GM19395 (cell line): Measurements from ENCODE around the gene SYN1.
A peak's percentile ranks its signal among the peaks of the same experiment; 100 is the strongest.
"Not testable (repeated sequence)": the region's sequence is repeated elsewhere in the genome, so short reads cannot be mapped to it uniquely, and the experiment has no call there.

Experiments
- ATAC-seq: cut with Tn5 transposase; IDR thresholded peaks from one replicate; pipeline ENCODE4 v1.9.1; 2021; ENCODE audit warnings: mild to moderate bottlenecking, moderate library complexity; ENCODE audit not compliant: unreplicated experiment

SYN1 gene

DNA sequence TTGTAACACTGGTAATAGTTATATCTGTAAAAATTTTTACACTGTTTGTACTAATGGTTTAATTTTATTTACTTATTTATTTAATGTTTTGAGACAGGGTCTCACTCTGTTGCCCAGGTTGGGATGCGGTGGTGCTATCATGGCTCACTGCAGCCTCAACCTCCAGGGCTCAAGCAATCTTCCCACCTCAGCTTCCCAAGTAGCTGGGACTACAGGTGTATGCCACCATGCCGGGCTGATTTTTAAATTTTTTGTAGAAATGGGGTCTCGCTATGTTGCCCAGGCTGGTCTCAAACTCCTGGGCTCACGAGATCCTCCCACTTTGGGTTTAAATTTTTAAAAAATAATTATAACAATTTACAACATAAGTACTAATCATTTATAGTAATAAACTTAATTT, 16.5 kb downstream of the SYN1 start:
- not testable (repeated sequence) for ATAC-seq

DNA sequence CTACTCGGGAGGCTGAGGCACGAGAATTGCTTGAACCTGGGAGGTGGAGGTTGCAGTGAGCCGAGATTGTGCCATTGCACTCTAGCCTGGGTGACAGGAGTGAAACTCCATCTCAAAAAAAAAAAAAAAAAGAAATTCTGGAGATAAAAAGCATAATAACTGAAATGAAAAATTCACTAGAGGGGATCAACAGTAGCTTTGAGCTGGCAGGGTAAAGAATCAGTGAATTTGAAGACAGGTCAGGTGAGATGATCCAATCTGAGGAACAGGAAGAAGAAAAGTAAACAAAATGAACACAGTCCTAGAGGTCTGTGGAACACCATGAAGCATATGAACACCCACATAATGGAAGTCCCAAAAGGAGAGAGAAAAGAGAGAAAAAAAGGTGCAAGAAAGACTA, 22.4 kb downstream of the SYN1 start:
- no peak for ATAC-seq

DNA sequence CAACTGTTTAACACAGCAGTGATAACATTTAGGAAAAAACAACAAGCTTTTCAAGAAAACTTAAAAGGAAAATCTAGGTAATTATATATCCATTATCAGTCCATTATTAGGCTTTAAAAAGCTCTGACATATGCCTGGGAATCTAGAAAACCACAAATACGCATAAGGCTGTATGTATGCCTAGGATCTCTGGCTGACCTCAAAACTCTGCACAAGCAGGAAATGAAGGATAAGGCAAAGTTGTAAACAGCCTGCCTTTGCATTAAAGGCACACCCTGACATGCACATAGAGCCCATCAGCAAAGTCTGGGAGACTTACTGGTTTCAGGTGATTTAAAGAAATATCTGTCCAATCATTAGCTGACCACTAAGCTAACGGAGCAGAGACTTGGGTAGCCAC, 23.4 kb downstream of the SYN1 start:
- no peak for ATAC-seq

DNA sequence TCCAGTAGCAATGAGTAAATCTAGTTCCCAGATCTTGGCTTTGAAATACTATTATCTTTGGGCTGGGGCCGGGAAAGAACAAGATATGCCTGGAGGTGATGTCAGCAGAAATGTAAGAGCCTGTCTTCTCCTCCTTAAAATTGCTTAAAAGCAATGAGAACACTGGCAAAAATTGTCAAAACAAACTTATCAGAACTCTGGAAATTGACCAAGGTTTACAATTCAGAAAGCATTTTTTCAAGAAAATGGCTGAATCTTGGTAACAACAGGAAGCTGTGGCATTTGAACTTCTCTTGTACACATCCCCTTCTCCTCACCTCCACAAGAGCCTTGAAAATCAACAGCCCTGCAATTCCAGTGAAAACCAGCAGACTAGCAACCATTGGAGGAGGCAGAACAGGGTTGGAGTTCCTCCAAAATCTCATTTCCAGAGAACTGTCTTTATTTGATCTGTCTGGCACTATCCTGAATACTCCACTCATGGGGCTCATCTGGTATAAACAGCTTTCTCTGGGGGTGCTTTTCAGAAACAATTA, 23.9 kb downstream of the SYN1 start:
- ATAC-seq, result no peak

DNA sequence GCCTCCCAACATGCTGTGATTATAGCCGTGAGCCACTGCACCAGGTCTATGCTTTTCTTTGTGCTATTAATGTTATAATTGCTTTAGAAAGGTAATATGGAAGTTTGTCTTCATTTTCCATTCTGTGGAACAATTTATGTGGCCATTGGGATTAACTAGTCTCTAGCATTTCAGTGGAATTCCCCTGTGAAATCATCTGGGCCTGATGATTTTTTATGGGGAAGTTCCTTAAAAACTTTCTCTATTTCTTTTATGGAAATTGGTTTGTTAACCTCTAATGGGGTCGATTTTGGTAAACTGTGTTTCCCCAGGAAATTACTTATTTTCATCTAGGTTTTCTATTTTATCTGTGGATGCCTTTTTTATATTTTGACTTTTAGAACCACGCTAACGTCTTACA, 26.1 kb downstream of the SYN1 start:
- no peak for ATAC-seq

DNA sequence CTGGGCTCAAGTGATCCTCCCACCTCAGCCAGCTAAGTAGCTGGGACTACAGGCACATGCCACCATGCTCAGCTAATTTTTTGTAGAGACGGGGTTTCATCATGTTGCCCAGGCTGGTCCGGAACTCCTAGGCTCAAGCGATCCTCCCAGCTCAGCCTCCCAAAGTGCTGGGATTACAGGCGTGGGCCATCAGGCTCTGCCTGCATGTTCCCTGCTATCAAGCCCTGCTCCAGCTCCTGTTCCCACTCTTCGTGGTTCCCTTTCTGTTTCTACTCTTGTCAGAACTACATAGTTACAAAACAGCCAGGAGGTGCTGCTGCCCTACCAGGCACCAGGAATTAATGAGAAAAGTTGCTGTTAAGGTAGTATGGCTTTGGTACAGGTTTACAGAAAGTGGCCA, 28.7 kb downstream of the SYN1 start:
- no peak for ATAC-seq

DNA sequence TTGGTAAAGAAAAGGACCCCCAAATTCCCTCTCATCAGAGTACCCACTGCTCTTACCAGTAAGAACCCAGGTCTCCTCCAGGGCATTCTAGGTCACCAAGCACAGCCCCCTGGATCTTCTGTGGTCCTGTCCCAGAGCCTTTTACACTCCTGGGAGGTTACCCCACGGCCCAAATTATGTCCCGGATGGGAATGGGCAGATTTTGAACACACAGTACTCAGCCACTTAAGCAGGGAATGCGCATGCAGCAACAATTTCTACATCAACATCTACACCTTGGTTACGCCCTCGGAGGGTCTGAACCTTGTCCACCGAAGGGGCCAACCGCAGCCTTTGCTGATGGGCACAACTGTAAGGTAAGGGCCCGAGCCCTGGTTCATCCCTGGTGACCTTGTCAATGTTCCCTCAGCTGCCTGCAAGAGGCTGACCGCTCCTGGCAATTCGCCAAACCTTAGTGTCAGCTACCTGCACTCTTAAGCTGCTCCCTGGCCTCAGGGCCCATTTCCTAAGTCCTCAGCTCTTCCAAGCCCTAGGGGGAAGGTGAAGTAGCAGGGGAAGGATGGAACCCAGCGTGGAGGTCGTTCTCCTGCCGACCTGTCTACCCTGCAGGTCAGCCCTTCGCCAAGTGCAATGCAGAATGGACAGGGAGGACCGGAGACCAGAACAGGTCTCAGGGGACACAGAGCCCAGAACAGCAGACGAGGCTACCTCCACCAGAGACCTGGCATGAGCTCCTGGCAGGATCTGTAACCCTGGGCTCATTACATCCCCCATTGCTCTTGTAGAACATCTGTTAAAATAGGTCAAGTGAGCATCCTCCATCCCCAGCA, 31.5 kb downstream of the SYN1 start:
- no peak for ATAC-seq

DNA sequence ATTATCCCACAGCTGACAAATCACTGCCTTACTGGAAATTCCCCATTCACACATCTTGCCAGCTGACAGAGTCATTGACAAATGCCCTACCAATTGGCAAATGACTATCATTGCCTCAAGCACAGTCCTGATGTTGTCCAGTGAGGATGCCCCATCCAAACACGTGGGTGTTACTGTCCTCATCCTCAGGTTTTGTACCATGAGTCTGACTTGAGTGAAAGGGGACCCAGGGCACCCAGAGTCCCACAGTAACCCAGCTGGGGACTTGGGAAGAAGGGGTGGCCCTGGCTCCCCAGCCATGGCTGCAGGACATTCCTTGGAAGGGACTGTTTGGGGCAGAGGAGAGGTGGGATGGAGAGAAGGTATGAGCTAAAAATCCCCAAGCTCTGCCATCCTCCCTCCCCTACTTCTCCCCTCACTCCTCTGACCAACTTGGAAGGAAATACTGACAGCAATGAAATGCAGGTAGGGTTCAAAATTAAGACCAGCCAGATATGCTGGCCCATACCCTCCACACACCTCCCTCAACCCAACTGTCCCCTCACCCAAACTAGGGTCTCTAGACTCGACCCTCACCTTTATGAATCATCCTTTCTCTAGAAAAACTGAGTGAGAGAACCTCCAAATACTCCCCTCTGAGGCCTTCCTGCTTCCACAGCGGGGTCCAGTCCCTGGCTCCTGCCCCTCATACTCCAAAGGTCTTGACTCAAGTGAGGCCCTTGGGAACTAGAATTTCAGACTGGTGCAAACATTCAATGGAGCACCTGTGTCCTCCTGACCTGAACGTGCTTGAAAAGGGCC, 32.4 kb downstream of the SYN1 start:
- ATAC-seq, result no peak

DNA sequence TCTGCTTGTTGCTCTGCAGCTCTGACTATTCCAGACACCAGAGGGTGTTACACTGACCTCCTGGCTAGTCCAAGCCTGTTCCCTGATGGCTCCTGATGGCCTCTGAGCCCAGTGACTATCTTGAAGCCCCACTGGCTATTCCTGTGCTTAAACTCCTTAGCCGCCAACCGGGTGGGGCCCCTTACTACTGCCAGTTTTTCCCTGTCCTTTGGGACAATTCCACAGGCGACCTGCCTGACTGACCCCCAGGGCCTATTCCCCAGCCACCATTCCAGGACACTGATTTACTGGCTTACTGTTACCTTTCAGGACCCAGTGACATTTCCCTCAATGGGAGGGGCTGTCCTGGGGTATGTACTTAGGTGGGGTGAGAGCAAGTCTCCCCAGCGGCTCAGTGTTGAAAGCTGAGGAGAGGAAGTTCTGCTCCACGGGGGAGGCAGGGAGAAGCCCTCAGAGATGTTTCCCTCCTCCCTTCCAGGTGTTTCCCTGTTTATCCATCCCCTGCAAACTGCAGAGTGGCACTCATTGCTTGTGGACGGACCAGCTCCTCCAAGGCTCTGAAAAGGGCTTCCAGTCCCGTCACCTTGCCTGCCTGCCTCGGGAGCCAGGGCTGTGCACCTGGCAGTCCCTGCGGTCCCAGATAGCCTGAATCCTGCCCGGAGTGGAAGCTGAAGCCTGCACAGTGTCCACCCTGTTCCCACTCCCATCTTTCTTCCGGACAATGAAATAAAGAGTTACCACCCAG, 33.4 kb downstream of the SYN1 start:
- ATAC-seq, result no peak

DNA sequence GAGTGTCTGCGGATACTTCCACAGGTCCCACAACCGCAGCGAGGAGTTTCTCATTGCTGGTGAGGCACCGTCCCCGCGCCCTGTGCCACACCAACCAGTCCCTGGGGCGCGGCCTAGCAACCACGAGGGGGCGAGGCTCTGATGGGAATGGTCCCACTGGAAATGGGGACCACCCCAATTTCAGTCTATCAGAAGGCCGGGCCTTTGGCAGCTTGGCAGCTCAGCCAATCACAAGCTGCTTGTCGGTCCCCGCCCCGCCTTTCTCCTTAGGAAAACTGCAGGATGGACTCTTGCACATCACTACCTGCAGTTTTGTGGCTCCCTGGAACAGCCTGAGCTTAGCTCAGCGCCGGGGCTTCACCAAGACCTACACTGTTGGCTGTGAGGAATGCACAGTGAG, 34.4 kb downstream of the SYN1 start:
- ATAC-seq, result no peak

DNA sequence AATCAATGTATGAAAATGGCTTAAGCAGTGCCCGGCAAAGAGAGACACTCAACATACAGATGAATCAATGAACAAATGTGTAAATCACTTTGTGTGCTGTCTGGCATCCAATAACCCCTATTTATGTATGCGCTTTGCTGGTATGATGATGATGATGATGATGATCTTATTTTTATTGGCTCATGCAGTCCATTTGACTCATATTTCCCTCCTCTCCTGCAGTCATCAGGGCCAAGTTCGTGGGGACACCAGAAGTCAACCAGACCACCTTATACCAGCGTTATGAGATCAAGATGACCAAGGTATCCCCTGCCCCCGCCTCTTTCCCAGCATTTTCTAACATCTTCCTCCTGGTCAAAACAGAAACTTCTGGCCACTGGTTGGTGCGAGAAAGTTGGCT, 34.9 kb downstream of the SYN1 start:
- ATAC-seq, result no peak

DNA sequence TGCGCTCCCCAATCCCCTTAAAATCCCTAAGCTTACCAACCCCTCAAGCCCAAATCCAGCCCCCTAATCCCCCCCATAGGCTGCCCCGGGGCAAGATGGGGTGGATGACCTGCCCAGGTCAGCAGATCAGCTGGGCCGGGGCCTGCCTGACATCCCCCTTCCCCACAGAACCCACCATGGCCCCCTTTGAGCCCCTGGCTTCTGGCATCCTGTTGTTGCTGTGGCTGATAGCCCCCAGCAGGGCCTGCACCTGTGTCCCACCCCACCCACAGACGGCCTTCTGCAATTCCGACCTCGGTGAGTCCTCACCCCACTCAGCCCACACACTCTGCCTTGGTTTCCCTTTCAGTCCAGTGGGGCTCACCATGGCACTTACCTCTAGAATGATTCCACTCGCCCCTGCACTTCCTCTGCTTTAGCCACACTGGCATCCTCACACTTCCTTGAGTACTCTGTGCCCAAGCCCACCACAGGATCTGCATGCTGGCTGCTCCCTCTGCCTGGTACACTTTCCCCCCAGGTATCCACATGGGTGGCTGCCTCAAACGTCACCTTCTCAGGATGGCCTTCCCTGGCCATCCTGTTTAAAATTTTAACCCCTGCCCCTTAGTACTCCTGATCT, 36.3 kb downstream of the SYN1 start:
- ATAC-seq, result no peak

DNA sequence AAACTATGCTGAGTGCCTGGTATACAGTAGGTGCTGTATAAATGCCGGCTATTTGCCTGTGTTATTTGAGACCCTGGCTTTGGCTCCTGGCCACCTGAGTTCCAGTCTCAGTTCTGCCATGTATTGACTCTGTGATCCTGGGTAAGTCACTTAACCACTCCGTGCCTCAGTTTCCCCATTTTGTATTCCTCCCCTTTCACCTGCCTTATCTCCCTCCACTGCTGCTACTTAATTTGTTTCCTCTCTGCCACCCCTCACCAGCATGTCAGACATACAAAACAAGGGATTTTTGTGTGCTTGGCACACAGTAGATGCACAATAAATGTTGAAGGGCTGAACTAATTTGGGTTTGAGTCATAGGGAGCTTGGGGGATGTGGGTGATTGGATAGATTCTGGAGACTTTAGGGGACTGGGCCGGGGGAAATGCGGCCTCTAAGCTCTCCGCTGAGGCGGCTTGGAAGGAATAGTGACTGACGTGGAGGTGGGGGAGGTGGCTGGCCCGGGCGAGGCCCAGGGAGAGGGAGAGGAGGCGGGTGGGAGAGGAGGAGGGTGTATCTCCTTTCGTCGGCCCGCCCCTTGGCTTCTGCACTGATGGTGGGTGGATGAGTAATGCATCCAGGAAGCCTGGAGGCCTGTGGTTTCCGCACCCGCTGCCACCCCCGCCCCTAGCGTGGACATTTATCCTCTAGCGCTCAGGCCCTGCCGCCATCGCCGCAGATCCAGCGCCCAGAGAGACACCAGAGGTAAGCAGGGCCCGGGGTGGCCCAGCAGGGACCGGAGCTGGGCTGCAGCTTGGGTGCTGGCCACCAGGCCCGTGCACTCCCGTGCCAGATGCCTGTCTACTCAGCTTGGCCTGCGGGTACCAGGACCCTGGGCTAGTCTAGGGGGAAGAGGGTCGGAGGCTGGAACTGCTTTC, 37.7 kb downstream of the SYN1 start, which contains the start of gene TIMP1:
TSS of gene TIMP1 (plus strand) at position 706 of the 917 bp plus-strand sequence. CDS start 980 bp downstream, outside the sequence.
- peak; percentile 87 for ATAC-seq

- no peak for ATAC-seq
These were observed 40.1 kb downstream of the SYN1 start for GRCh38 chrX:47579537-47579936.

GRCh38 chrX:47578692-47579091, 41.0 kb downstream of the SYN1 start:
- ATAC-seq, result no peak

GRCh38 chrX:47577901-47578300, 41.8 kb downstream of the SYN1 start:
- no peak for ATAC-seq

DNA sequence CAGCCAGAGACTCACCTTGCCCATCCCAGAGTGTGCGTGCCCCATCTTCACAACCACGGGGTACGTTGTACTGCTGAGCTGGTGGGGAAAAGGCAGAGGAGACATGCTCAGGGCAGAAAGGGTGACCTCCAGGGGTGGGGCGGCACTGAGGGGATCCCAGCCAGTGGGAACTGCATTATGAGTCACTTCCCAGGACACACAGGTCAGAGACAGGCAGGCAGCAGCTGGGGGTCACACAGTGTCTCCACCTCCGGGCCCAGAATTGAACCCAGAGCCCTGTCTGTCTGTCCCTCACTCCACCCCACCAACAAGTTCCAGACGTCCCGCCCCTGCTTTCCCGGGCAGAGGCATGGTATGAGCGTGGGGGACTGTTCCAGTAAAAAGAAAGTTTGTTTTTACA, 42.2 kb downstream of the SYN1 start:
- no peak for ATAC-seq

- ATAC-seq, result no peak
These were observed 43.4 kb downstream of the SYN1 start for GRCh38 chrX:47576021-47576898.
